Stimulated activated CD8-positive, alpha-beta memory T cell treated with anti-CD3 and anti-CD28 coated beads, Interleukin-7, amount 100 ng/mL, for 48 hours (primary cell): ENCODE data around the gene RNF14.
A peak's percentile ranks its signal among the peaks of the same experiment; 100 is the strongest.
"Not testable (repeated sequence)": the region's sequence is repeated elsewhere in the genome, so short reads cannot be mapped to it uniquely, and the experiment has no call there.

Experiments
- DNase-seq, 2 donors: peaks; one replicate each; pipeline ENCODE4 v3.0.0-alpha.2; 2020; ENCODE audit warnings: low read depth in 1 of 2; ENCODE audit errors: extremely low read depth in 1 of 2

RNF14 gene

GRCh38 chr5:142013734-142014521 lies 45.0 kb downstream of the RNF14 start:
- DNase-seq: no peak

GRCh38 chr5:142014911-142015584 lies 46.1 kb downstream of the RNF14 start:
- DNase-seq: no peak

GRCh38 chr5:142015781-142016533 lies 47.1 kb downstream of the RNF14 start:
- DNase-seq: peak in 1 of 2 donors; percentile 47

- DNase-seq: peak in 1 of 2 donors; percentile 56
These were observed 47.7 kb downstream of the RNF14 start for GRCh38 chr5:142016556-142016955.

- DNase-seq: peak in 1 of 2 donors; percentile 54
These were observed 49.0 kb downstream of the RNF14 start for GRCh38 chr5:142017832-142018427.

- no peak for DNase-seq
These were observed 51.3 kb downstream of the RNF14 start for GRCh38 chr5:142020122-142020659.

GRCh38 chr5:142023836-142024235 lies 54.9 kb downstream of the RNF14 start:
- DNase-seq: no peak

- DNase-seq: peak; percentile 67 to 86
These were observed 55.9 kb downstream of the RNF14 start for GRCh38 chr5:142024771-142025304.

GRCh38 chr5:142025637-142026036 lies 56.7 kb downstream of the RNF14 start:
- no peak for DNase-seq

GRCh38 chr5:142032150-142032549 lies 63.2 kb downstream of the RNF14 start:
- DNase-seq: no peak

- no peak for DNase-seq
These were observed 64.1 kb downstream of the RNF14 start for GRCh38 chr5:142032747-142033631.

GRCh38 chr5:142033632-142034567 lies 65.0 kb downstream of the RNF14 start:
- not testable (repeated sequence) for DNase-seq

- no peak for DNase-seq
These were observed 66.1 kb downstream of the RNF14 start for GRCh38 chr5:142034994-142035393.

GRCh38 chr5:142036918-142037317 lies 68.0 kb downstream of the RNF14 start:
- DNase-seq: no peak

- DNase-seq: not testable (repeated sequence)
These were observed 68.7 kb downstream of the RNF14 start for GRCh38 chr5:142037599-142037998.

- DNase-seq: no peak
These were observed 69.8 kb downstream of the RNF14 start for GRCh38 chr5:142038735-142039134.
